Measurements from ENCODE around the gene SPOCK1. TPM values are rescaled to one million over a fixed set of nuclear protein-coding genes. Genes with fewer than 3 reads are reported as not detected.

The SPOCK1 gene
- total and polyA plus RNA-seq, 2 of the 4 experiments (the other 2 are of a cell fraction), result 5.0 to 20.3 TPM

- H2AFZ ChIP-seq (replicated peaks; ENCODE audit: low read length, poor library complexity), result no peak overlapping the region
- no peak overlapping the region for H3K4me2 ChIP-seq (ENCODE audit: low read depth, low read length)
- in situ Hi-C loops (cut with MboI; ENCODE audit: low sequenced_read_pairs), result no loop called here
- H3K56ac ChIP-seq (ENCODE audit: extremely low read depth, insufficient read depth, low read length), result no peak overlapping the region
- H4K20me1 ChIP-seq (ENCODE audit: insufficient read depth, low read length), result no peaks in the 10 kb centered on the region
- POLR2A ChIA-PET (ENCODE audit: unreplicated experiment), result no interaction called here
- H3K27me3 ChIP-seq (ENCODE audit: control insufficient read depth, insufficient read depth, low read length), result no peaks in the 10 kb centered on the region
- H3K18ac ChIP-seq (ENCODE audit: low read depth, low read length), result no peak overlapping the region
- no peaks in the 10 kb centered on the region for H3K9me3 ChIP-seq (ENCODE audit: control insufficient read depth, insufficient read depth, low read length)
- no peak overlapping the region for H4K8ac ChIP-seq (ENCODE audit: low read depth in 2 of 2, low read length in 2 of 2)
- H4K91ac ChIP-seq (ENCODE audit: insufficient read depth, low read depth, low read length), result no peak overlapping the region
- H2BK120ac ChIP-seq (ENCODE audit: low read depth, low read length), result no peak overlapping the region
- no peak overlapping the region for H2BK15ac ChIP-seq (ENCODE audit: low read depth, low read length)
- no peak overlapping the region for H3K14ac ChIP-seq (replicated peaks; ENCODE audit: low read depth, low read length)
- ATAC-seq (ENCODE audit: low read depth), result no peak
- H3K4me1 ChIP-seq (ENCODE audit: control insufficient read depth, insufficient read depth, low read length), result peaks cover 4% of the 10 kb centered on the region; the same call in 1 of the 2 replicates
- no CpG with 5 or more reads among the region's 5 CpGs for WGBS, 2 experiments (ENCODE audit: extremely low coverage in 2 of 2, insufficient read length in 1 of 2)
- peaks cover 6% of the 10 kb centered on the region; the same call in 1 of the 2 replicates for H3K9me1 ChIP-seq (ENCODE audit: insufficient read depth, low read length)
- no peak overlapping the region for H2AK9ac ChIP-seq (replicated peaks; ENCODE audit: low read depth, low read length, poor library complexity)
- no peak overlapping the region for H4K5ac ChIP-seq (ENCODE audit: low read depth, low read length)
- no peak overlapping the region for H3K23ac ChIP-seq (ENCODE audit: low read depth, low read length)
- no peak for DNase-seq
- dilution Hi-C loops (cut with HindIII; ENCODE audit: low sequenced_read_pairs, unreplicated experiment), result no loop called here
- H3K9ac ChIP-seq (ENCODE audit: low read depth, low read length), result no peak overlapping the region
- H3K79me1 ChIP-seq (ENCODE audit: low read depth in 1 of 2, low read length in 2 of 2), result no peaks in the 10 kb centered on the region
- H2BK20ac ChIP-seq (ENCODE audit: low read depth, low read length), result no peak overlapping the region
- H2BK5ac ChIP-seq (ENCODE audit: low read depth, low read length, poor library complexity, severe bottlenecking), result no peak overlapping the region
- H3K27ac ChIP-seq (ENCODE audit: insufficient read depth, low read length), result no peak overlapping the region
- CTCF ChIA-PET, result no interaction called here
- no peak overlapping the region for H3K4ac ChIP-seq (ENCODE audit: low read depth, low read length)
- BruUV-seq (replicated peaks), result no TSS peak
- H3K36me3 ChIP-seq (ENCODE audit: control insufficient read depth, insufficient read depth, low read length), result no peaks in the 10 kb centered on the region
- no peak overlapping the region for H2AK5ac ChIP-seq (ENCODE audit: low read depth, low read length)
- intact Hi-C loops (cut with micrococcal nuclease), result no loop called here
- TF ChIP-seq RCOR1 (IDR thresholded peaks at IDR 0.05; ENCODE audit: insufficient replicate concordance, low read length) (no peak), CHD1 (IDR thresholded peaks at IDR 0.05; ENCODE audit: low read depth, low read length) (no peak), CTCF (conservative IDR thresholded peaks at IDR 0.05; ENCODE audit: low read depth, low read length) (no peak), SMC3 (IDR thresholded peaks at IDR 0.05; ENCODE audit: low read depth, low read length) (no peak), FOS (IDR thresholded peaks at IDR 0.05; ENCODE audit: low read depth, low read length) (no peak), NFE2L2 (IDR thresholded peaks at IDR 0.05; ENCODE audit: low read depth, low read length) (no peak), RFX5 (IDR thresholded peaks at IDR 0.05; ENCODE audit: low read depth, low read length) (no peak), MAZ (IDR thresholded peaks at IDR 0.05; ENCODE audit: borderline replicate concordance, low read depth, low read length) (no peak), CEBPB (IDR thresholded peaks at IDR 0.05; ENCODE audit: low read depth, low read length) (no peak), RAD21 (IDR thresholded peaks at IDR 0.05; ENCODE audit: low read length) (no peak), BHLHE40 (IDR thresholded peaks at IDR 0.05; ENCODE audit: low read depth, low read length) (no peak), MXI1 (IDR thresholded peaks at IDR 0.05; ENCODE audit: borderline replicate concordance, low read depth, low read length) (no peak), MAFK (IDR thresholded peaks at IDR 0.05; ENCODE audit: low read depth, low read length) (no peak), POLR2A (IDR thresholded peaks at IDR 0.05; ENCODE audit: low read depth, low read length) (no peak)
- TF ChIP-seq, protein P1, sequence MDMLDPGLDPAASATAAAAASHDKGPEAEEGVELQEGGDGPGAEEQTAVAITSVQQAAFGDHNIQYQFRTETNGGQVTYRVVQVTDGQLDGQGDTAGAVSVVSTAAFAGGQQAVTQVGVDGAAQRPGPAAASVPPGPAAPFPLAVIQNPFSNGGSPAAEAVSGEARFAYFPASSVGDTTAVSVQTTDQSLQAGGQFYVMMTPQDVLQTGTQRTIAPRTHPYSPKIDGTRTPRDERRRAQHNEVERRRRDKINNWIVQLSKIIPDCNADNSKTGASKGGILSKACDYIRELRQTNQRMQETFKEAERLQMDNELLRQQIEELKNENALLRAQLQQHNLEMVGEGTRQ (IDR thresholded peaks at IDR 0.05; ENCODE audit: low read depth, low read length), result no peak
- TF ChIP-seq, protein P2, sequence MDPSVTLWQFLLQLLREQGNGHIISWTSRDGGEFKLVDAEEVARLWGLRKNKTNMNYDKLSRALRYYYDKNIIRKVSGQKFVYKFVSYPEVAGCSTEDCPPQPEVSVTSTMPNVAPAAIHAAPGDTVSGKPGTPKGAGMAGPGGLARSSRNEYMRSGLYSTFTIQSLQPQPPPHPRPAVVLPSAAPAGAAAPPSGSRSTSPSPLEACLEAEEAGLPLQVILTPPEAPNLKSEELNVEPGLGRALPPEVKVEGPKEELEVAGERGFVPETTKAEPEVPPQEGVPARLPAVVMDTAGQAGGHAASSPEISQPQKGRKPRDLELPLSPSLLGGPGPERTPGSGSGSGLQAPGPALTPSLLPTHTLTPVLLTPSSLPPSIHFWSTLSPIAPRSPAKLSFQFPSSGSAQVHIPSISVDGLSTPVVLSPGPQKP (IDR thresholded peaks at IDR 0.05; ENCODE audit: borderline replicate concordance, low read depth, low read length), result no peak
- no peak overlapping the region for H3K4me3 ChIP-seq (ENCODE audit: insufficient read depth, low read depth, low read length)
Observed at GRCh38 chr5:137188566-137188965, 310.6 kb downstream of the SPOCK1 start.

Data from IMR-90 (cell line).